ENCODE results near the gene POLA1.

DNA sequence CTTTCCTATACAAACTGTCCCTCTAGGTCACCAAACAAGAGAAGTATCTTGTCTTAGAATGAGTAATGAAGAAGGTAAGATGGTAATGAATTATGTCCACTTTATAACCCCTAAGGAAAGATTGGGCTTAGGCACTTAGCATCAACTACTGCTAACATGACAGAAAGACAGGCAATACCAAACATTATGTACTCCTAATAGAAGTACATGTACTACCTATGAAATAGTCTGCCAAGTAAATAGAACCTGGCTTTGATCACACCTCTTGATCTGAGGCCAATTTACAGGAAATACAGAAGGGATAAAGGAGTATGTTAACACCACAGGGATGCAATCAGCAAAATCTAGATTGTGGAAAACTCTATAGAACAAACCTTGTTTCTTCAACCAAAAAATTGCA lies 32.4 kb upstream of the POLA1 start:
- TF ChIP-seq, protein P1, sequence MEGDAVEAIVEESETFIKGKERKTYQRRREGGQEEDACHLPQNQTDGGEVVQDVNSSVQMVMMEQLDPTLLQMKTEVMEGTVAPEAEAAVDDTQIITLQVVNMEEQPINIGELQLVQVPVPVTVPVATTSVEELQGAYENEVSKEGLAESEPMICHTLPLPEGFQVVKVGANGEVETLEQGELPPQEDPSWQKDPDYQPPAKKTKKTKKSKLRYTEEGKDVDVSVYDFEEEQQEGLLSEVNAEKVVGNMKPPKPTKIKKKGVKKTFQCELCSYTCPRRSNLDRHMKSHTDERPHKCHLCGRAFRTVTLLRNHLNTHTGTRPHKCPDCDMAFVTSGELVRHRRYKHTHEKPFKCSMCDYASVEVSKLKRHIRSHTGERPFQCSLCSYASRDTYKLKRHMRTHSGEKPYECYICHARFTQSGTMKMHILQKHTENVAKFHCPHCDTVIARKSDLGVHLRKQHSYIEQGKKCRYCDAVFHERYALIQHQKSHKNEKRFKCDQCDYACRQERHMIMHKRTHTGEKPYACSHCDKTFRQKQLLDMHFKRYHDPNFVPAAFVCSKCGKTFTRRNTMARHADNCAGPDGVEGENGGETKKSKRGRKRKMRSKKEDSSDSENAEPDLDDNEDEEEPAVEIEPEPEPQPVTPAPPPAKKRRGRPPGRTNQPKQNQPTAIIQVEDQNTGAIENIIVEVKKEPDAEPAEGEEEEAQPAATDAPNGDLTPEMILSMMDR (IDR thresholded peaks at IDR 0.05) = no peak
- no peak for TF ChIP-seq POLR2A (IDR thresholded peaks at IDR 0.05)

All from adrenal gland (tissue), 5 donors.